ENCODE data around the gene CNOT2.

Gene CNOT2

GRCh38 chr12:70242695-70243509, at the start of gene CNOT2:
Gene CNOT2, plus strand, starts transcription at chr12:70243433. Its CDS starts 34,794 bp downstream, at chr12:70278227.
- H3K4me1 ChIP-seq (ENCODE audit: control insufficient read depth, insufficient read depth, low read length, unreplicated experiment) = peaks cover 45% of the 10 kb centered on the region
- peak within 1 kb of the TSS; percentile 95 for H2AFZ ChIP-seq (ENCODE audit: low read length, unreplicated experiment)
- H3K27me3 ChIP-seq (ENCODE audit: insufficient read depth, low read length) = no peaks in the 10 kb centered on the region
- H3K27ac ChIP-seq (ENCODE audit: low read depth, low read length) = peak within 1 kb of the TSS; percentile 96
- peaks cover 24% of the 10 kb centered on the region for H3K36me3 ChIP-seq (ENCODE audit: insufficient read depth, low read length)
- H3K4me3 ChIP-seq (ENCODE audit: low read depth, low read length) = peak within 1 kb of the TSS; percentile 98
- peaks cover 61% of the 10 kb centered on the region for H3K79me2 ChIP-seq (ENCODE audit: control insufficient read depth, insufficient read depth, low read length, unreplicated experiment)

GRCh38 chr12:70194076-70194475, 49.2 kb upstream of the CNOT2 start:
- Histone ChIP-seq H3K27me3 (ENCODE audit: insufficient read depth, low read length) (no peaks in the 10 kb centered on the region), H3K4me3 (ENCODE audit: low read depth, low read length) (no peak overlapping the region), H3K36me3 (ENCODE audit: insufficient read depth, low read length) (no peaks in the 10 kb centered on the region), H3K27ac (ENCODE audit: low read depth, low read length) (no peak overlapping the region), H3K79me2 (ENCODE audit: control insufficient read depth, insufficient read depth, low read length, unreplicated experiment) (no peaks in the 10 kb centered on the region), H3K4me1 (ENCODE audit: control insufficient read depth, insufficient read depth, low read length, unreplicated experiment) (peaks cover 8% of the 10 kb centered on the region), H2AFZ (ENCODE audit: low read length, unreplicated experiment) (no peak overlapping the region)

DNA sequence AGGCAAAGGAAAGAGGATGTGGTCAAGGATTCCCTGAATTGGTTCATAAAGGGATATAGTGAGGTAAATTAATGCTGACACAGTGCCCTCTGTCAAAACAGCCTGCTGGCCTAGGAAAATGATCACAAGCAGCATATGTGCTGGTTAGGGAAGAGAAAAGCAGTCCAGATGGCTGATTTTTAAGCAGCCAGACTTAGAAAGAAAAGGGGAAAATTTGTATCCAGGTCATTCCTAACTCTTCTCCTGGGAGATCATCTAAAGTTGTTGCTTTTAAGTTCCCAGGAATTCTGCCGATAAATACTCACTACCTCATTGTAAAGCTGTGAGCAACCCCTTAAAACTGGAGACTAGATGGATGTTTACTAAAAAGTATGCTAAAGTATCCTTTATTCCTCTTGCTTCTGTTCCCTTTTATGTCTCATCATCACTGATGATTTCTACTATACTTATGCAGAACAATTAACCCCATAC, 46.4 kb upstream of the CNOT2 start:
- Histone ChIP-seq H2AFZ (ENCODE audit: low read length, unreplicated experiment) (no peak overlapping the region), H3K36me3 (ENCODE audit: insufficient read depth, low read length) (no peaks in the 10 kb centered on the region), H3K4me1 (ENCODE audit: control insufficient read depth, insufficient read depth, low read length, unreplicated experiment) (no peaks in the 10 kb centered on the region), H3K27me3 (ENCODE audit: insufficient read depth, low read length) (no peaks in the 10 kb centered on the region), H3K79me2 (ENCODE audit: control insufficient read depth, insufficient read depth, low read length, unreplicated experiment) (no peaks in the 10 kb centered on the region), H3K27ac (ENCODE audit: low read depth, low read length) (no peak overlapping the region), H3K4me3 (ENCODE audit: low read depth, low read length) (no peak overlapping the region)

GRCh38 chr12:70197345-70197744, 45.9 kb upstream of the CNOT2 start:
- H3K36me3 ChIP-seq (ENCODE audit: insufficient read depth, low read length) = no peaks in the 10 kb centered on the region
- no peak overlapping the region for H3K27ac ChIP-seq (ENCODE audit: low read depth, low read length)
- H3K4me1 ChIP-seq (ENCODE audit: control insufficient read depth, insufficient read depth, low read length, unreplicated experiment) = no peaks in the 10 kb centered on the region
- no peaks in the 10 kb centered on the region for H3K79me2 ChIP-seq (ENCODE audit: control insufficient read depth, insufficient read depth, low read length, unreplicated experiment)
- no peak overlapping the region for H2AFZ ChIP-seq (ENCODE audit: low read length, unreplicated experiment)
- H3K27me3 ChIP-seq (ENCODE audit: insufficient read depth, low read length) = no peaks in the 10 kb centered on the region
- H3K4me3 ChIP-seq (ENCODE audit: low read depth, low read length) = no peak overlapping the region

GRCh38 chr12:70213707-70214106, 29.5 kb upstream of the CNOT2 start:
- no peaks in the 10 kb centered on the region for H3K79me2 ChIP-seq (ENCODE audit: control insufficient read depth, insufficient read depth, low read length, unreplicated experiment)
- H3K4me3 ChIP-seq (ENCODE audit: low read depth, low read length) = no peak overlapping the region
- no peak overlapping the region for H2AFZ ChIP-seq (ENCODE audit: low read length, unreplicated experiment)
- H3K36me3 ChIP-seq (ENCODE audit: insufficient read depth, low read length) = no peaks in the 10 kb centered on the region
- no peaks in the 10 kb centered on the region for H3K4me1 ChIP-seq (ENCODE audit: control insufficient read depth, insufficient read depth, low read length, unreplicated experiment)
- H3K27me3 ChIP-seq (ENCODE audit: insufficient read depth, low read length) = no peaks in the 10 kb centered on the region
- H3K27ac ChIP-seq (ENCODE audit: low read depth, low read length) = no peak overlapping the region

DNA sequence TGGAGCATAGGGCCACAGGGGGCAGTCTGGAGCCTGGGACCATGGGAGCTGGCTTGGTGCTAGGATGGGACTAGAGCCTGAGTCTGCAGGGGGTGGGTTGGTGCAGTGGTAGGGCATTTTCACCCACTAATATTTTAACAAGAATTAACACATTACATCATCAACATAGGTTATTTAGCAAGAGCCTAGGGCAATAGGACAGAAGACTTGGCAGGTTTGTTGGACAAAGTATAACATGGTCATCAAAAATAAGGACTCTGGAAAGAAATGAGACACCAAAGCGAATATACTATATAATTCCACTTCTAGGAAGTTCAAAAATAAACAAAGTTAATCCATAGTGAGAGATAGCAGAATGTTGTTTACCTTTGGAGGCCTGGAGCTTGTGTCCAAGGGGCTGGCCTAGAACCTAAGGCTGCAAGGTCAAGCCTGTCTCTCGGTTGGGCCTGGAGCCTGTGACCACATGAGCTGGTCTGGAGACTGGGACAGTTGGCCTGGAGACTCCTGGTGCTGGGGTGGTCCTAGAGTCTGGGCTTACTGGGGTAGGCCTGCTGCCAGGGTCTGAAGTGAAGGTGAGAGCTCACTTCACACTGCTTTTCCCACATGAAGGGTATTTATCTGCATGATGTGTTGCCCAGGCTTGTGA, 28.1 kb upstream of the CNOT2 start:
- Histone ChIP-seq H3K36me3 (ENCODE audit: insufficient read depth, low read length) (no peaks in the 10 kb centered on the region), H3K4me1 (ENCODE audit: control insufficient read depth, insufficient read depth, low read length, unreplicated experiment) (no peaks in the 10 kb centered on the region), H2AFZ (ENCODE audit: low read length, unreplicated experiment) (no peak overlapping the region), H3K4me3 (ENCODE audit: low read depth, low read length) (no peak overlapping the region), H3K27me3 (ENCODE audit: insufficient read depth, low read length) (no peaks in the 10 kb centered on the region), H3K27ac (ENCODE audit: low read depth, low read length) (no peak overlapping the region), H3K79me2 (ENCODE audit: control insufficient read depth, insufficient read depth, low read length, unreplicated experiment) (no peaks in the 10 kb centered on the region)

DNA sequence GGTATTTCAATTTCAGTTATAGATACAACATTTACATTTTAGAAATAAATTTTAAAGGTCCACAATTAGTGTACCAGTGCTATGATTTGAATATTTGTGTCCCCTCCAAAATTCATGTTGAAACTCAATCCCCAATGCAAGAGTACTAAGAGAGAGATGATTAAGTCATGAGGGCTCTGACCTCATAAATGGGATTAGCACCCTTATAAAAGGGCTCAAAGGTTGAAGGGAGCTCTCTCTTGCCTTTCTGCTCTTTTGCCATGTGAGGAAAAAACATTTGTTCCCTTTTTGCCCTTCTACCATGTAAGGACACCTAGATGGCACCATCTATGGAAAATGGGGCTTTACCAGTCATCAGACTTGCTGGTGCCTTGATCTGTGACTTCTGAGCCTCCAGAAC, 25.8 kb upstream of the CNOT2 start:
- Histone ChIP-seq H3K4me3 (ENCODE audit: low read depth, low read length) (no peak overlapping the region), H3K4me1 (ENCODE audit: control insufficient read depth, insufficient read depth, low read length, unreplicated experiment) (no peaks in the 10 kb centered on the region), H3K79me2 (ENCODE audit: control insufficient read depth, insufficient read depth, low read length, unreplicated experiment) (no peaks in the 10 kb centered on the region), H3K27ac (ENCODE audit: low read depth, low read length) (no peak overlapping the region), H2AFZ (ENCODE audit: low read length, unreplicated experiment) (no peak overlapping the region), H3K36me3 (ENCODE audit: insufficient read depth, low read length) (no peaks in the 10 kb centered on the region), H3K27me3 (ENCODE audit: insufficient read depth, low read length) (no peaks in the 10 kb centered on the region)

DNA sequence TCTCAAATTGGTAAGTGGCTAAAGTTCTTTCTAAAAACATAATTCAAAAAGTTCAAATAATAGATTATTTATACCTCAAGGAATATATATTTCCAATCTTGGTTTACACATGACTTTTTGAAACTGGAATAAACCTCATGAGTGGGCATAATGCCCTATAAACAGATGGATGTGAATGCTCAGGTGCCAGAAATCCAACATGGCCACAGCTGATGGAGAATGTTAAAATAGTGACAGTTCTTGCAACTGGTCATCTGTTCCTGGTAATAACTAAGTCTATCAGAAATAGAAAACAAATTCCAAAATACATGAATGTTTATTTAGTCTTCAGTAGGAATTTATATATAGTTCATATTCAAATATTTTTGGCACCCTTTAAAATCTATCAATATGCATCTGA, 21.6 kb upstream of the CNOT2 start:
- Histone ChIP-seq H3K27ac (ENCODE audit: low read depth, low read length) (no peak overlapping the region), H3K79me2 (ENCODE audit: control insufficient read depth, insufficient read depth, low read length, unreplicated experiment) (no peaks in the 10 kb centered on the region), H3K4me3 (ENCODE audit: low read depth, low read length) (no peak overlapping the region)

DNA sequence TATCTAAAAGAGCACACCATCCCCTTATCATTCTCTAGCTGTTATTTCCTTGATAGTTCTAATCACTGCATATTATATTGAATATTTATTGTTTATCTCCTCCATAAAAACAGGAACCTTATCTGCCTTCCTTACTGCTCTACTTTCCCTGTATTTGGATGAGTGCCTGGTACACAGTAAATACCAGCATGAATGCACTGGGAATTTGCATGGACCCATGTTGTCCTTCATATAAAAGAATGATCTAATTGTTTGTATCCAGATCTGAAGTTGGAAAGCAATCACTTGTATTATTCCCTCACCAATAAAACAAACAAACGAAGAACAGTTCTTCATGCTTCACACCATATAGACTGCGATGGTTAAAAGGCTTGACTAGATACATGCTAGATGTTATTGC, 15.3 kb upstream of the CNOT2 start:
- Histone ChIP-seq H3K36me3 (ENCODE audit: insufficient read depth, low read length) (no peaks in the 10 kb centered on the region), H3K79me2 (ENCODE audit: control insufficient read depth, insufficient read depth, low read length, unreplicated experiment) (no peaks in the 10 kb centered on the region), H3K4me1 (ENCODE audit: control insufficient read depth, insufficient read depth, low read length, unreplicated experiment) (no peaks in the 10 kb centered on the region), H3K27ac (ENCODE audit: low read depth, low read length) (no peak overlapping the region), H2AFZ (ENCODE audit: low read length, unreplicated experiment) (no peak overlapping the region), H3K27me3 (ENCODE audit: insufficient read depth, low read length) (no peaks in the 10 kb centered on the region), H3K4me3 (ENCODE audit: low read depth, low read length) (no peak overlapping the region)

More for the DNA sequence above, 21.6 kb upstream of the CNOT2 start:
- Histone ChIP-seq H3K27me3 (ENCODE audit: insufficient read depth, low read length) (no peaks in the 10 kb centered on the region), H3K4me1 (ENCODE audit: control insufficient read depth, insufficient read depth, low read length, unreplicated experiment) (no peaks in the 10 kb centered on the region), H2AFZ (ENCODE audit: low read length, unreplicated experiment) (no peak overlapping the region), H3K36me3 (ENCODE audit: insufficient read depth, low read length) (no peaks in the 10 kb centered on the region)

- H3K4me1 ChIP-seq (ENCODE audit: control insufficient read depth, insufficient read depth, low read length, unreplicated experiment) = no peaks in the 10 kb centered on the region
- no peaks in the 10 kb centered on the region for H3K27me3 ChIP-seq (ENCODE audit: insufficient read depth, low read length)
- H2AFZ ChIP-seq (ENCODE audit: low read length, unreplicated experiment) = no peak overlapping the region
- no peak overlapping the region for H3K27ac ChIP-seq (ENCODE audit: low read depth, low read length)
- no peaks in the 10 kb centered on the region for H3K79me2 ChIP-seq (ENCODE audit: control insufficient read depth, insufficient read depth, low read length, unreplicated experiment)
- H3K36me3 ChIP-seq (ENCODE audit: insufficient read depth, low read length) = no peaks in the 10 kb centered on the region
- H3K4me3 ChIP-seq (ENCODE audit: low read depth, low read length) = no peak overlapping the region
Observed at GRCh38 chr12:70230934-70231606, 12.2 kb upstream of the CNOT2 start.

All from ACC112 (cell line).